ENCODE results near the gene NME3. TPM values are rescaled to one million over a fixed set of nuclear protein-coding genes. Genes with fewer than 3 reads are reported as not detected.

NME3 gene
- total RNA-seq, 1 donor: 17.6 TPM

DNA sequence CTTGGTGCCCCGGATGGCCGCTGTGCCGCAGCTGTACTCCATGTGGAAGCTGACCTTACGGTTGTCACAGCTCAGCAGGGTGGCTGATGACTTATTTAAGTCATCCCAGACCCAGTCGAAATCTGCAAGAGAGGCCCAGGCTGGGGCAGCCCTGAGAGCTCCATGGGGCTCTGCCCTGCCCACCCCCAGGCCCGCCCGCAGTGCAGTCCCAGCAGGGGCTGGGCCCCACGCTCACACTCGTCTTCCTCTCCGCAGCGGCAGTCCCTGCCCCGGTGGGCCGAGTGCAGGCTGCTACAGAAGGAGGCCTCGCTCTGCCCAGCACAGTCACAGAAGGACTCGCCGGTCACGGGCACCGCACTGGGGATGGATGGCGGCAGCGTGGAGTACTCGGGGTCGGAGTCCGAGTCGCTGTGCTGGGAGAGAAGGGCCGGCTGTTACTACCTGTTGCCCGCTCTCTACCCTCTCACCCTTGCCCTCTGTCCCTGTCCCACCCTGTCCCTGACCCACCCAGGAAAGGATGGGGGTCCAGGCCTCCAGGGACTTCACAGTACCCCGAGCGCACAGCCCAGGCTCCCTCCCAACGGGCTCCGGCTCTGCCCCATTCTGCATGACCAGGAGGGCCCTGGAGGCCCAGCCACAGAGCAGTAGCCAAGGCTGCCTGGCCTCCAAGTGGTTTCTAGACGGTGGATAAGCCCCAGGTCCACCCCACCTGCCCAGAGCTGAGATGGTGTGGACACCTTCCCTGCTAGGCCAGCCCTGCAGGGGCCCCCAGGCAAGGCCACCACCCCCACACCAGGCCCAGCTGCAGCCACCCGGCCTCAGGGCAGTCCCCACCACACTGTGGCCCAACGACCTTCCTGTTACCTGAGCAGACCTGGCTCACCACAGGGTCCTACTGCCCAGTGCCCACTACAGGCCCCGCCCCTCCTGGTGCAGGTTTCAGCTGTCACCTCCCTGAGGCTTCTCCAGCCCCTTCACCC is 7.1 kb upstream of the NME3 start:
- Histone ChIP-seq H3K9me3 (ENCODE audit: low read depth, low read length) (no peaks in the 10 kb centered on the region), H3K4me1 (ENCODE audit: insufficient read depth, low read length) (peaks cover 33% of the 10 kb centered on the region), H3K27me3 (ENCODE audit: insufficient read depth, low read length) (no peaks in the 10 kb centered on the region), H3K4me3 (ENCODE audit: low read length) (no peak overlapping the region)

DNA sequence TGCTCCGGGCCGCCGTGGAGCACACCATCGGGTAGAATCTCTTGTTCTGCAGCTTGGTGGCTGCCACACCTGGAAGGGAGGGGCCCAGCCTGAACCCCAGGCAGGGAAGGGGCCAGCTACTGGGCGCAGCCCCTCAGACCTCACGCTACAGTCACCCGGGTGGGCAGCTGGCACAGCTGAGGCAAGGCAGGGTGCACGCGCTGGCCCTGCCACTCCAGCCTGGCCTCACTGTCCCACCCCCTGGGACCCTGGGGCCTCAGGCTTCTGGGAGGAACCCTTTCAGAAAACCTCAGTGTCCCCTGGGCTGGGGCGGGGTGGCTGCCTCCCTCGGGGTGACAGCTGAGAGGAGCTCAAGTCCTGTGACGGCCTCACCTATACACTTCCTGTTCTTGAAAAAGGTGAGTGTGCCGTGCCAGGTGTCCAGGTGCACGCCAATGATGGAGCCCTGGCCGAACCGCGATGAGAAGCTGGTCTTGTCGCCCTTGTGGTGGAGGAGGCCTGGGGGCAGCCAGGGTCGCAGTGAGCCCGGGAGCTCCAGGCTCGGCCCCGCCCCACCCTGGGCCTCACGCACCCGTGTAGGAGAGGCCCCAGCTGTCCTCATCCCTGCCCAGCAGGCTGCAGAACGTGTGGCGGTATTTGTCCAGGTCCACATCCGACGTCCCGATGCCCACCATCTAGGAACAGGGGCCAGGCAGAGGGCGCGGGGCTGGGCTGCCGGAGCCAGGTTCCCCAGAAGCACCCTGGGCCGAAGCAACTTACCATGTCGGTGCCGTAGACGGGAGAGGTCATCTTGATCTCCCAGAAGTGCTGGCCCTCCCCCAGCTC is 6.2 kb upstream of the NME3 start:
- H3K27me3 ChIP-seq (ENCODE audit: insufficient read depth, low read length): no peaks in the 10 kb centered on the region
- H3K9me3 ChIP-seq (ENCODE audit: low read depth, low read length): no peaks in the 10 kb centered on the region
- peaks cover 30% of the 10 kb centered on the region for H3K4me1 ChIP-seq (ENCODE audit: insufficient read depth, low read length)
- H3K4me3 ChIP-seq (ENCODE audit: low read length): no peak overlapping the region

DNA sequence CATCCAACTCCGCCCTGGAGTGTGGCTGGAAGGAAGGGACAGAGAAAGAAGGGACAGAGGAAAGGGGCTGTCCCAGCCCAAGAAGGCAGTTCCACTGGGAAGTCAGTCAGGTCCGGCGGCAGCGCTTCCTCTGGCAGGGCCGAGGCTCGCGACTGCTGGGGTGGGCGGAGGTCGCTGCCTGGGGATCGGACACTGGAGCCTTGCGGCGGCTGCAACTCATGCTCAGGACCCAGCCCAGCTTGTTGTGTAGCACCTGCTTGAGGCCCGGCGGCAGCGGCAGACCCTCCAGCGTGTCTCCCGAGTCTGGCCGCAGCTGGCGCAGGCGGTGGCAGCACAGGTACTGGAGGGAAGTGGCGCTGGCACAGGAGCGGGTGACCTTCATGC is 5.6 kb upstream of the NME3 start:
- Histone ChIP-seq H3K9me3 (ENCODE audit: low read depth, low read length) (no peaks in the 10 kb centered on the region), H3K4me1 (ENCODE audit: insufficient read depth, low read length) (peaks cover 36% of the 10 kb centered on the region), H3K4me3 (ENCODE audit: low read length) (no peak overlapping the region), H3K27me3 (ENCODE audit: insufficient read depth, low read length) (no peaks in the 10 kb centered on the region)

DNA sequence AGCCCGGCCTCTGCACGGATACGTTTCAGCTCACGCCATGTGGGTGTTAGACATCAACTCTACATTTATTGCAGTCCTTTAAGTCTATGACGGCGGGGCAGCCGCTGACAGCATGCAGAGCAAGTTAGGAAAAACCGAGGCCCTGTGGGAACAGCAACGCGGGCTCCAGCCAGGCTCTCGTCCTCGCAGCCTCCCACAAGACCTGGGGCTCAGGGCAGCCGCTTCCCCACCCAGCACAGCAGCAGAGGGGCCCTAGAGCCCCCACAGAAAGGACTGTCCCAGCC is 5.3 kb upstream of the NME3 start:
- Histone ChIP-seq H3K4me3 (ENCODE audit: low read length) (no peak overlapping the region), H3K27me3 (ENCODE audit: insufficient read depth, low read length) (no peaks in the 10 kb centered on the region), H3K4me1 (ENCODE audit: insufficient read depth, low read length) (peaks cover 38% of the 10 kb centered on the region), H3K9me3 (ENCODE audit: low read depth, low read length) (no peaks in the 10 kb centered on the region)

DNA sequence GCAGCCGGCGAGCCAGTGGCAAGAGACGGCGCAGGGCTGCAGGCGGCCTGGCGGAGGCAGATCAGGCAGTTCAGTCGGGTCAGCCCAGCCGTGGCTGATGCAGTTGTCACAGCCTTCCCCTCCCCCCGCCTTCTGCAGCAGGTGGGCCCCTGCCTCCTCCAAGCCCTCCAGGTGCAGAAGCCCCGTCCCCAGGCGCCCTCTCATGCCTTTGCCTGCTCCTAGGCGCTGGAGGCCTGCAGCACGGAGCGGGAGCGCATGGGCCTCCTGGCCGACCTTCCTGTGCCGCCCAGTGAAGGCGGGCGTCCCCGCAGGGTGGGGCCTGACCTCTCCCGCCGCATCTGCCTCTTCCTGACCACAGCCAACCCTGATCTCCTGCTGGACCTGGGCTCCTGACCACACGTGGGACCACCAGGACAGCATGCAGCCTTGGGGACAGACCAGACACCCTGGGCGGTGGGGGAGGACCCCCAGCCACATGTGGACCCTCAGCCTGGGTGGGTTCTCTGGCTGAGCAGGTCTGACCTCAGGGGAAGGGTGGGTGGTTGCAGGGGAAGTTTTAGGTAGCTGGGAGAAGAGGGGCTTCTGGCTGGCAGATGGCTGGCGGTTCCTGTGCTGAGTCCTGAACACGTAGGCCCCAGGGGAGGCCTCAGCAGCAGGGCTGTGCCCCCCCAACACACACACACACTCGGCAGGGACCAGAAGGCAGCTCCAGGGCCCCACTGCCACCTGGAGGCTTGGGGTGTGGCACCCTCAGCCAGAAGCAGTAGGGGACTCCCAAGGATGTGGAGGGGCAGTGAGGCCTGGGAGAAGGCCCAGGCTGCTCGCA is 4.7 kb upstream of the NME3 start:
- H3K27me3 ChIP-seq (ENCODE audit: insufficient read depth, low read length): no peaks in the 10 kb centered on the region
- no peaks in the 10 kb centered on the region for H3K9me3 ChIP-seq (ENCODE audit: low read depth, low read length)
- peaks cover 32% of the 10 kb centered on the region for H3K4me1 ChIP-seq (ENCODE audit: insufficient read depth, low read length)
- H3K4me3 ChIP-seq (ENCODE audit: low read length): no peak overlapping the region

DNA sequence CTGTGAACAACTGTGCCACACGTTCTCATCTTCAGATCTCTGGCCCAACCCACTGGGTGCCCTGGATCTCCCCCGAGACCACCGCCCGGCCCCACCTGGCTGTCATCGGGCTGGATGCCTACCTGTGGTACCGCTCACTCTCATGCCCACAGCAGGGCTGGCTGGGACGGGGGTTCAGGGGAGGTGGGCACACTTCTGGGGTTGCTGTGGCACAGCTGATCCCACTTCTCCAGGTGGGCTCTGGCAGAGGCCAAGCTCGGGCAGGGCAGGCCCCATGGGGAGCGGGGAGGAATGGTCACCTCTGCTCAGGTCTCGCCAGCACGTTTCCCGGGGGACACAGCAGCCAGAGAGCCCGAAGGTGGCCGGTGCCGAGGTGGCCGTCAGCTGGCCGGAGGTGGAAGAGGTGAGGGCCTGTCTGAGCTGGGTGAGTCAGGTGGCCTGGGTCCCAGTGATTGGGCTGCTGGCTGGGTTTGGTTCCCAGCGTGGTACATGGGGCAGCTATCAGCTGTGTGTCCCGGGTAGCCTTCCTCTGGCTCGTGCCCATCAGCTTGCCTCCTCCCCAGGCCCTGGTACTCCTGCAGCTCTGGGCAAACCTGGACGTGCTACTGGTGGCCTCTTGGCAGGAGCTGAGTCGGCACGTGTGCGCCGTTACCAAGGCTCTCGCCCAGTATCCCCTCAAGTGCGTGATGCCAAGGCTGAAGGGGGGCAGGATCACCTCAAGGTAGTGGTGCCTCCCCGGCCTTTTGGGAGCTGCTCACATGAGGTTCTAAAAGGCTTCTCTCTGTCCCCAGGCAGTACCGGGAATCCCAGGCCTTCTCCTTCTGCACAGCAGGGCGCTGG is 3.9 kb upstream of the NME3 start:
- Histone ChIP-seq H3K4me1 (ENCODE audit: insufficient read depth, low read length) (peaks cover 32% of the 10 kb centered on the region), H3K9me3 (ENCODE audit: low read depth, low read length) (no peaks in the 10 kb centered on the region), H3K4me3 (ENCODE audit: low read length) (no peak overlapping the region), H3K27me3 (ENCODE audit: insufficient read depth, low read length) (no peaks in the 10 kb centered on the region)

DNA sequence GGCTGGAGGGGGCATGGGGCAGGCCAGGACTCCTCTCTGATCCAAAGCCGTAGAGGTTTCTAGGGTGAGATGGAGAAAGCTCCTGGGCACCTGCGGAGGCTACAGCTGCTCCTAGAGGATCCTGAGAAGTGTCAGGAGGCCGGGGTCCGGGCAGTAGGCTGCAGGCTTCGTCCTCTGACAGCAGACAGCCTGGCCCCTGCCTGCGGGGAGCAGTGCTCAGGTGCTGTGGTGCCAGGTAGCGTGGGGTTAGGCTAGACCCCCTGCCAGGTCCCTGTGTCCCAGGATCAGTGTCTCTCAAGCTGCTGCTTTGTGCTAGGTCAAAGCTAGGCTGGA is 3.1 kb upstream of the NME3 start:
- H3K4me3 ChIP-seq (ENCODE audit: low read length): no peak overlapping the region
- H3K4me1 ChIP-seq (ENCODE audit: insufficient read depth, low read length): peaks cover 36% of the 10 kb centered on the region
- H3K27me3 ChIP-seq (ENCODE audit: insufficient read depth, low read length): no peaks in the 10 kb centered on the region
- no peaks in the 10 kb centered on the region for H3K9me3 ChIP-seq (ENCODE audit: low read depth, low read length)

DNA sequence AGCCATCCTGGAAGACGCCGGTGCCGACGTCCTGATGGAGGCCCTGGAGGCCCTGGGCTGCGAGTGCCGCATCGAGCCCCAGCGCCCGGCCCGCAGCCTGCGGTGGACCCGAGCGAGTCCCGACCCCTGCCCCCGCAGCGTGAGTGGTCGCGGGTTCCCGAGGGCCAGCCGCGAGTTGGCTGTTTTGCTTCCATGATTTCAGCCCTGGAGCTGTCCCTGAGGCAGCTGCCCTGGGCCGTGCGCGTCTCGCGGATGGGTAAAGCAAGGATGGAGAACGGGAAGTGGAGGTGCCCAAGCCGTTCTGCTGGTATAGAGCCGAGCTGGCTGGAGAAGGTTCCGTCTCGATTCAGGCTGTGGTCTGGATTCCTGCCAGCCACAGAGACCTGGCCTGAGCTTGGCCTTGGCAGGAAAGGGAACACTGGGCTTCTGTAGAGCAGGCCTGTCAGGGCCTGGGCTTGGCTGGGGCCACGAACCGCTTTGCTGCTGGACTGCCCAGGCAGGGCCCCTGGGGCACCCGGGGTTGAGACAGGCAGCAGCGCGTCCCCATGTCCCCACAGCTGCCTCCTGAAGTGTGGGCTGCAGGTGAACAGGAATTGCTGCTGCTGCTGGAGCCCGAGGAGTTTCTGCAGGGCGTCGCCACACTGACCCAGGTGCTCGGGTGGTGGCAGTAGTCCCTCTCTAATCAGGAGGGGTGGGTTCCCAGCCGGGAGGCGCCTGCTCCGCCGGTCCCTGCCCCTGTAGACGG is 2.5 kb upstream of the NME3 start:
- peak overlapping the region; percentile 88 for H3K4me3 ChIP-seq (ENCODE audit: low read length)
- no peaks in the 10 kb centered on the region for H3K9me3 ChIP-seq (ENCODE audit: low read depth, low read length)
- H3K27me3 ChIP-seq (ENCODE audit: insufficient read depth, low read length): no peaks in the 10 kb centered on the region
- H3K4me1 ChIP-seq (ENCODE audit: insufficient read depth, low read length): peaks cover 36% of the 10 kb centered on the region

DNA sequence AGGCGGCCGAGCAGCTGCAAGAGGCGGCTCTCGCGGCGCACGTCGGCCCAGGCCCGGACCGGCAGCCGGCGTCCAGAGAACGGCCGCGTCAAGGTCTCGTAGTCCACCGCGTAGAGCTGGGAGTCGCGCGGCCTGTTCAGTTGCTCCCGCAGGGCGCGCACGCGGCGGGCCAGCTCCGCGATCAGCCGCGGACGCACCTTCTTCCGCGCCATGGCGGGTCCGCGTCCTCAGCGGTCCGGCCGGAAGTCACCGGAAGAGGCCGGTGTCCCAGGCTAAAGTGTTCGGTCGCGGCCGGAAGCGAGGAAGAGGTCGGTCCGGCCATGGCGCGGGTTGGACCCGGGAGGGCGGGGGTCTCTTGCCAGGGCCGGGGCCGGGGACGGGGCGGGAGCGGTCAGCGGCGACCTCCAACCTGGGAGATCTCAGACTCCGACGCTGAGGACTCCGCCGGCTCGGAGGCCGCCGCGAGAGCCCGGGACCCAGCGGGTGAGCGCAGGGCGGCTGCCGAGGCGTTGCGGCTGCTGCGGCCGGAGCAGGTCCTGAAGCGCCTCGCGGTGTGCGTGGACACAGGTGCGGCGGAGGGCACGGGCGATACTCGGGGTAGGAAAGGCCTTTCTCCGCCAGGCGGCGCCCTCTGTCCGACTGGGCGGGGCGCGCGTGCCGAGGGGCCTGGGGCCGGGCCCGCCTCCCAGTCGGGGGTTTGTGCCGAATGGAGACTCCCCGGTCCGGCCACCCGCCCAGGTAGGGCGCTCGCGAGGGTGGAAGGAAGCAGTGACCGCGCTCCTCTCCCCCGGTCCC is 1.8 kb upstream of the NME3 start, which contains the start of gene MRPS34:
Gene MRPS34, minus strand, starts transcription at position 227 of the 795 bp plus-strand sequence. Its CDS starts 15 bp downstream, at position 212.
- Histone ChIP-seq H3K4me1 (ENCODE audit: insufficient read depth, low read length) (peaks cover 36% of the 10 kb centered on the region), H3K27me3 (ENCODE audit: insufficient read depth, low read length) (no peaks in the 10 kb centered on the region), H3K4me3 (ENCODE audit: low read length) (peak within 1 kb of the TSS; percentile 88), H3K9me3 (ENCODE audit: low read depth, low read length) (no peaks in the 10 kb centered on the region)

DNA sequence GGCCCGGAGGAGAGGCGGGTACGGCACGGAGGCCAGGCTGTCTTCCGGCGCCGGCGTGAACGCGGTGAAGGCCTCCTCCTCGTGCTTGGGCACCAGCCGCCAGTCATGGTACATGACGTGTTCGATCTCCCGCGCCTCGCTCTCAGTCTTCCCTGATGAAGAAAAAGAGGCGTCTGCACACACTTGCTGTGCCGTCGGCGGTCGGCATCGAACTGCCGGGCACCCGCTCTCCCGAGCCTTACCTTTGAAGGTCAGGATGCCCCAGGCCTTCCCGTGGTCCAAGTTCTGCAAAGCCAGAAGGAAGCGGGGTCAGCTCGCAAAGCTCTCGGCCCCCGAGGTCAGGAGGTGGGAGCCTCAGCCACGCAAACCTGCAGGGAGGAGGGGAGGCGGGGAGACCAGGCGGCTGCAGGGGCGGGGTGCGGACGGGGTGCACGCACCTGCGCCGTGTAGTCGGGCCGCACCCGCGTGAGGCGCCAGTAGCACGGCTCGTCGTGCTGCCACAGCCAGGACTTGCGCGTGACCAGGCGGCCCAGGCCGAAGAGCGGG is 1.1 kb upstream of the NME3 start, which contains the start of gene EME2:
Gene EME2, plus strand, starts transcription at position 449 of the 546 bp plus-strand sequence. CDS start 418 bp downstream, outside the sequence.
- no peaks in the 10 kb centered on the region for H3K9me3 ChIP-seq (ENCODE audit: low read depth, low read length)
- peaks cover 36% of the 10 kb centered on the region for H3K4me1 ChIP-seq (ENCODE audit: insufficient read depth, low read length)
- H3K4me3 ChIP-seq (ENCODE audit: low read length): peak within 1 kb of the TSS; percentile 88
- H3K27me3 ChIP-seq (ENCODE audit: insufficient read depth, low read length): no peaks in the 10 kb centered on the region

DNA sequence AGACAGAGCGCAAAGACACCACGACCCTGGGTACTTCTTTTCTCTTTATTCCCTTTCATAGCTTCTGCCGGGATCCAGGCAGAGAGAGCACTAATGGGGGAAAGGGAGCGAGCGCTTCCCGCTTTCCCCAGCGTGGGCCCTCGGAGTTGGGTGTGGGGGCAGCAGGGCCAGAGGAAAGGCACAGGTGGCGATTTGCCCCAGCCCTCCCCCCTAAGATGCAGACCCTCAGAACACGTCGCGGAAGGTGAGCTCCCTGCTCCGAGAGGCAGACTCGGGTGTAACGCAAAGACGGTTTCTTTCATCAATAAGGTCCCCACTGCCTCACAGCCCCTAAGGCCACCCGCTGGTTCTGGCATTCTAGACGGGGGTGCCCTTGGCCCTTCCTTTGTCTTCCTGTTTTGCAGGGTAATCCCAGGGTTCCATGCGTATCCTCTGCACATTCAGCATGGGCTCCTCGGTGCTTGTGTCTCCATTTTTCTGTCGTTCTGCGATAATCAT is 570 bp upstream of the NME3 start:
- Histone ChIP-seq H3K27me3 (ENCODE audit: insufficient read depth, low read length) (no peaks in the 10 kb centered on the region), H3K4me1 (ENCODE audit: insufficient read depth, low read length) (peaks cover 36% of the 10 kb centered on the region), H3K9me3 (ENCODE audit: low read depth, low read length) (no peaks in the 10 kb centered on the region), H3K4me3 (ENCODE audit: low read length) (peak overlapping the region; percentile 88)

DNA sequence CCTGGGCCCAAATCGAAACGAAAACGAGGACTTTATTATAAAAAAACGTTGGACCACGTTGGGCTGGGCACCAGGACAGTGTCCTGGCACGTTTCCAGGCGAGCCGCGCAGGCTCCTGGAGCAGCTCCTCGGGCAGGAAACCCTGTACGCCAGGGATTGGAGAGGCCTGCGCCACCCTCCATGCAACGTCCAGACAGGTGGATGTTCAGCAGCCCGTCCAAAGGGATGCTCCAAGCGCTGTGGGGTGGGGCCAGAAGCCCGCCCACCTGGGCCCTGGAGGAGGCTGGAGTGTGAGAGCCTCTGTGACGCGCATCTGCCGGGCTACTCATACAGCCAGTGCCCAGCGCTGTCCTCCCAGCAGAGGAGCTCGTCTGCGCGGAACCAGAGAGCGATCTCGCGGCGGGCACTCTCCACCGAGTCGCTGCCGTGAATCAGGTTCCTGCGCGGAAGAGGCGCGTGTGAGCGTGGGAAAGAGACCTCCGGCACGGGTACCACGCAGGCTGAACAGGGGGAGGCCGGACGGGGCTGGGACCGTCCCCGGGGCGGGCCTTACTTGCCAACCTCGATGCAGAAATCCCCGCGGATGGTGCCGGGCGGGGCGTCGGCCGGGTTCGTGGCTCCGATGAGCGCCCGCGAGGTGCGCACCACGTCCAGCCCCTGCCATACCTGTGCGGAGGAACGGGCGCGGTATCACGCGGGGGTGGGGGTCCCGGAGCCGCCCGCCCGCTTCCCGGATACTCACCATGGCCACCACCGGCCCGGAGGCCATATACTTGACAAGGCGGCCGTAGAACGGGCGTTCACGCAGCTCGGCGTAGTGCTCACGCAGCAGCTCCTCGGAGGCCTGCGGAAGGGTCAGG is 785 bp downstream of the NME3 start:
- H3K9me3 ChIP-seq (ENCODE audit: low read depth, low read length): no peaks in the 10 kb centered on the region
- peak overlapping the region; percentile 88 for H3K4me3 ChIP-seq (ENCODE audit: low read length)

More for the DNA sequence above, 785 bp downstream of the NME3 start:
- H3K4me1 ChIP-seq (ENCODE audit: insufficient read depth, low read length): peaks cover 36% of the 10 kb centered on the region
- no peaks in the 10 kb centered on the region for H3K27me3 ChIP-seq (ENCODE audit: insufficient read depth, low read length)

Measured in mononuclear cell (primary cell).